Gastroesophageal sphincter (tissue), 4 donors: ENCODE measurements around the gene STK32B. TPM values are rescaled to one million over a fixed set of nuclear protein-coding genes. Genes with fewer than 3 reads are reported as not detected.

Experiments used
- ATAC-seq: fragments of 150-250 bp; one replicate; pipeline ENCODE4 v1.9.1; 2016; ENCODE audit warnings: mild to moderate bottlenecking, moderate library complexity
- H3K27ac ChIP-seq, 4 donors: fragments of 200-600 bp; sonication (generic) in 3 of 4; 1 replicate in 3 of 4; 2 replicates in 1 of 4; pipeline ENCODE4 v1.5.1; 2016 to 2019
- H3K27me3 ChIP-seq: fragments of 200-600 bp; sonication (generic); one replicate; pipeline ENCODE4 v1.5.1; 2019
- H3K36me3 ChIP-seq, 2 donors: fragments of 200-600 bp; sonication (generic); one replicate each; pipeline ENCODE4 v1.5.1; 2019; ENCODE audit warnings: control low read depth in 1 of 2
- H3K4me1 ChIP-seq, 3 donors: fragments of 200-600 bp; sonication (generic); 1 replicate in 2 of 3; 2 replicates in 1 of 3; pipeline ENCODE4 v1.5.1; 2016 to 2019; ENCODE audit warnings: control low read depth in 2 of 3
- H3K4me3 ChIP-seq, 2 donors: fragments of 200-600 bp; sonication (generic); one replicate each; pipeline ENCODE4 v1.5.1; 2019; ENCODE audit warnings: mild to moderate bottlenecking in 1 of 2, moderate library complexity in 1 of 2
- H3K9me3 ChIP-seq, 3 donors: fragments of 200-600 bp; sonication (generic); one replicate each; pipeline ENCODE4 v1.5.1; 2017 to 2019; ENCODE audit warnings: control low read depth in 2 of 3
- CTCF ChIP-seq, 4 experiments: fragments of 200-600 bp in 2 of 4; fragments of 450-650 bp in 2 of 4; sonication (generic) in 1 of 4; IDR thresholded peaks; one replicate each; pipeline ENCODE4 v1.5.1; 2017 to 2019; ENCODE audit warnings: antibody characterized with exemption in 4 of 4, mild to moderate bottlenecking in 2 of 4, moderate library complexity in 2 of 4
- EP300 ChIP-seq: sonication (generic); formaldehyde crosslinking; IDR thresholded peaks from one replicate; pipeline ENCODE4 v1.6.1; 2017; ENCODE audit warnings: antibody characterized with exemption, mild to moderate bottlenecking
- POLR2A ChIP-seq, 2 donors: fragments of 450-650 bp; IDR thresholded peaks; one replicate each; pipeline ENCODE4 v1.6.1; 2017; ENCODE audit warnings: antibody characterized with exemption in 2 of 2, mild to moderate bottlenecking in 2 of 2, moderate library complexity in 1 of 2
- POLR2AphosphoS5 ChIP-seq: sonication (generic); formaldehyde crosslinking; IDR thresholded peaks from one replicate; pipeline ENCODE4 v1.6.1; 2017; ENCODE audit warnings: antibody characterized with exemption
- WGBS, 2 donors: methylation state at CpG; one replicate each; pipeline ENCODE4 v1.1.5; 2018; ENCODE audit warnings: low coverage in 1 of 2; 5-methylcytosine and 5-hydroxymethylcytosine counted together
- total RNA-seq, 4 donors: library from RNA; depleted of rRNA; stranded (reverse); fragments of >200 nt; gene quantifications; one replicate each; pipeline ENCODE4 v1.1.0, GENCODE V29; 2016

Gene STK32B
- total RNA-seq, 4 donors from 2014 or later: 1.9 to 5.3 (median 2.4) TPM

GRCh38 chr4:5009796-5010195, 41.5 kb upstream of the STK32B start:
- Histone ChIP-seq H3K9me3 (no peaks in the 10 kb centered on the region), H3K36me3 (no peaks in the 10 kb centered on the region), H3K4me3 (no peak overlapping the region), H3K27me3 (peaks cover 1% of the 10 kb centered on the region), H3K4me1 (no peaks in the 10 kb centered on the region), H3K27ac (no peak overlapping the region)
- TF ChIP-seq POLR2A (IDR thresholded peaks at IDR 0.05) (no peak), CTCF (IDR thresholded peaks at IDR 0.05) (no peak), EP300 (no peak)
- no peak for ATAC-seq
- 77 to 89% methylated on average over 3 of the region's 3 CpGs for WGBS, 2 donors

GRCh38 chr4:5010984-5011383, 40.3 kb upstream of the STK32B start:
- 78 to 95% methylated on average over 2 of the region's 2 CpGs for WGBS, 2 donors
- no peaks in the 10 kb centered on the region for H3K9me3 ChIP-seq
- no peak overlapping the region for H3K4me3 ChIP-seq
- no peaks in the 10 kb centered on the region for H3K4me1 ChIP-seq
- no peak for ATAC-seq
- no peak for TF ChIP-seq CTCF (IDR thresholded peaks at IDR 0.05)
- H3K36me3 ChIP-seq: no peaks in the 10 kb centered on the region
- no peak overlapping the region for H3K27ac ChIP-seq
- H3K27me3 ChIP-seq: peaks cover 2% of the 10 kb centered on the region

GRCh38 chr4:5012244-5012898, 38.9 kb upstream of the STK32B start:
- H3K4me1 ChIP-seq: no peaks in the 10 kb centered on the region
- no peak overlapping the region for H3K4me3 ChIP-seq
- TF ChIP-seq EP300 (no peak), CTCF (IDR thresholded peaks at IDR 0.05) (no peak), POLR2A (IDR thresholded peaks at IDR 0.05) (no peak), POLR2AphosphoS5 (no peak)

GRCh38 chr4:5012958-5013357, 38.3 kb upstream of the STK32B start:
- Histone ChIP-seq H3K4me3 (no peak overlapping the region), H3K4me1 (no peaks in the 10 kb centered on the region), H3K27ac (no peak overlapping the region), H3K9me3 (no peaks in the 10 kb centered on the region), H3K27me3 (peaks cover 14% of the 10 kb centered on the region), H3K36me3 (no peaks in the 10 kb centered on the region)
- TF ChIP-seq POLR2A (IDR thresholded peaks at IDR 0.05) (no peak), CTCF (IDR thresholded peaks at IDR 0.05) (no peak), EP300 (no peak), POLR2AphosphoS5 (no peak)
- 85 to 86% methylated on average over 1 to 2 of the region's 2 CpGs for WGBS, 2 donors
- no peak for ATAC-seq

More at GRCh38 chr4:5012244-5012898, 38.9 kb upstream of the STK32B start:
- H3K27me3 ChIP-seq: peaks cover 14% of the 10 kb centered on the region
- no peaks in the 10 kb centered on the region for H3K36me3 ChIP-seq
- no peaks in the 10 kb centered on the region for H3K9me3 ChIP-seq
- 96 to 97% methylated on average over 4 to 5 of the region's 5 CpGs for WGBS, 2 donors
- no peak for ATAC-seq
- no peak overlapping the region for H3K27ac ChIP-seq

- WGBS, 2 donors: 69 to 79% methylated on average over 6 to 7 of the region's 7 CpGs
- no peaks in the 10 kb centered on the region for H3K36me3 ChIP-seq
- no peaks in the 10 kb centered on the region for H3K9me3 ChIP-seq
- no peak for ATAC-seq
- peaks cover 21% of the 10 kb centered on the region for H3K27me3 ChIP-seq
- H3K27ac ChIP-seq: no peak overlapping the region
- peaks cover 0 to 2% (median 0%) of the 10 kb centered on the region in 3 donors for H3K4me1 ChIP-seq
- H3K4me3 ChIP-seq: no peak overlapping the region
- no peak for TF ChIP-seq POLR2A (IDR thresholded peaks at IDR 0.05)
- TF ChIP-seq POLR2AphosphoS5: no peak
- no peak for TF ChIP-seq EP300
- no peak for TF ChIP-seq CTCF (IDR thresholded peaks at IDR 0.05)
Observed at GRCh38 chr4:5014007-5014682, 37.1 kb upstream of the STK32B start.
